ENCODE measurements around the gene PEA15. TPM values are rescaled to one million over a fixed set of nuclear protein-coding genes. Genes with fewer than 3 reads are reported as not detected.

Gene PEA15
- total RNA-seq, 1 experiment from 2014 or later = 51.9 TPM

DNA sequence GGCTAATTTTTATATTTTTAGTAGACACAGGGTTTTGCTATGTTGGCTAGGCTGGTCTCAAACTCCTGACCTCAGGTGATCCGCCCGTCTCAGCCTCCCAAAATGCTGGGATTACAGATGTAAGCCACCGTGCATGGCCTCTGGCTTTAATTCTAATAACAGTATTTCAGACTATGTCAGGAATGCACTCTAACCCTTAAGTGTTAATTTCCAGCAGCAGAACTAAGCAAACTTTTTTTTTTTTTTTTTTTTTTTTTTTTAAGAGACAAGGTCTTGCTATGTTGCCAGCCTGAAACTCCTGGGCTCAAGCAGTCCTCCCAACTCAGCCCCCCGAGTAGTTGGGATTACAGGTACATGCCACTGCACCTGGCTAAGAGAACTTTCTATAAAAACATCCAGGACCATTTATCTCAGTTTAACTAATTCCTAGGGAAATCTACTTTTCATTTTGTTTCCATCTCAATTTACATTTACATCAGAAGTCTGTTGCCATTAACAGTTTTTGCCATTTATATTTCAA lies 50.7 kb downstream of the PEA15 start:
- in situ Hi-C loops (cut with HindIII; ENCODE audit: low pct_unique_long_range_greater_than_20kb, low sequenced_read_pairs) = loop anchor here (10.0 kb wide), 1 partner anchor 151 kb away; no protein-coding TSS in a partner anchor
- DNase-seq (ENCODE audit: low read depth, low spot score) = no peak

DNA sequence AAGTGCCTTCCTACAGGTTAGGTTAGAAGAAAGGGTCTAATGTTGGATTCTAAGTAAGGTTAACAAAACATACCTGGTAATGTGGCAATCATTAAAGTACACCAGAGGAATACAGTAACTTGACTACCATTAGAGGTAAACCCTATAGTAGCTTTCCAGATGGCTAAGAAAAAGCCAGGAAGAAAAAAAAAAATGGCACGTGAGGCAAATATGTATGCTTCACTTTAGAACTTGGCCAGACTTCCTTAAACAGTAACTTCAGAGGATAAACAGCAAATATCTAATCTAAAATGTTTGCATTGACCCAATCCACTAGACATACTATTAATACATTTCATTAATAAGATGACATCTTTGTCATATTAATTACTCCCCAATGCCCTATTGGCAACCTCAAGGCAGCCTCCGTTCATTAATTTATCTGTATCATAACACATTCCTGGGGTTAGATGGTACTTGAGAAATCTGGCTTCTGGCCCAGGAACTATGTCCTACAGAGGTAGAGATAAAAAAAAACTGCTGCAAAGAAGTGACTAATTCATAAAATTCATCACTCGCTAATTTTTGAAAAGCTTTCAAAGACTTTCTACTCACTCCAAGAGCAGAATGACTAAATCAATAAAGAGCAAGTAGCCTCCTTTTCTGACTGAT lies 51.3 kb downstream of the PEA15 start:
- DNase-seq (ENCODE audit: low read depth, low spot score) = no peak

GRCh38 chr1:160257411-160258015 lies 52.3 kb downstream of the PEA15 start:
- DNase-seq (ENCODE audit: low read depth, low spot score) = peak; percentile 53
- in situ Hi-C loops (cut with HindIII; ENCODE audit: low pct_unique_long_range_greater_than_20kb, low sequenced_read_pairs) = loop anchor here (10.0 kb wide), 1 partner anchor 153 kb away; no protein-coding TSS in a partner anchor

More for the DNA sequence above, 51.3 kb downstream of the PEA15 start:
- in situ Hi-C loops (cut with HindIII; ENCODE audit: low pct_unique_long_range_greater_than_20kb, low sequenced_read_pairs) = loop anchor here (10.0 kb wide), 1 partner anchor 152 kb away; no protein-coding TSS in a partner anchor

GRCh38 chr1:160258177-160258798 lies 53.1 kb downstream of the PEA15 start:
- DNase-seq (ENCODE audit: low read depth, low spot score) = no peak
- in situ Hi-C loops (cut with HindIII; ENCODE audit: low pct_unique_long_range_greater_than_20kb, low sequenced_read_pairs) = loop anchor here (10.0 kb wide), 1 partner anchor 153 kb away; no protein-coding TSS in a partner anchor

DNA sequence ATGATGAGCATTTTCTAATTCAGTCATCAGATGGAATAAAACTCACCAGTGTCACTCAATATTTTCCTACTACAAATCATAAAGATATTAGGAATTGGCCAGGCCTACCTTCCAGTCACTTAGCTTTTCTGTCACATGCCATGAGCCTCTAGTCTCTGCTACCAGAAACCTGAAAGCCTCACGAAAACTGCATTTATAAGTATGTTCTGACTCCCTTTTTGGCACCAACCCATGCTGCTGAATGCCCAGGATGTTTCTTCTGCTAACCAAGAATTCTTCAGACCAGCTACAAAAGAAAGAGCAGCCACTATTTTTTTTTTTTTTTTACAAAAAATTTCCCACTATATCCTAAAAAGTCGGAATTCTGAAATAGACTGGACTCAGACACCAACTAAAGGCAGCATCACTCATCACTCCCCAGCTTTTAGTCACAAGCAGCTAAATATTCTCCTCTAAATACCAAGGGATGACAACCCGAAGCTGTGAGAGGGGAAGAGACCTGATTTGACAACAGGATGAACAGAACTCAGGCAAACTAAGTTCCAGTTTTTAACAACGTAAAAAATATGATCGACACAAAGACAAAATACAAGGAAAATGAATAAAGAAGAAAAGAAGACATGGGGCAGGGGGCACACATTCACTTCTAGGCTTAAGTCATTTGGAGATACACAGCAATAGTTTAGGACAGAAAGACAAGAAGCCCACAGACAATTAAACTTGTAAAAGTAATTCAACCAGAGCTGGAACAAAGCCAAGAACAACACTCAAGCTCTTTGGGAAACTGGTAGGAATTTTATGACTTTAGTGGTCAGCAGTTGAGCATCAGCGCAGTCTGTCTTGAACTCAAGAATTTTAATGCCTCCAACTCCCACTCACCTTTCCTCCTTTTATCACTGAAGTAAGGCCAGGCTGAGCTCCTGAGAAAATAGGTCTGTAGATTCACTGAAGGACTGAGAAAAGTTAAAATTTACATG lies 55.5 kb downstream of the PEA15 start:
- in situ Hi-C loops (cut with HindIII; ENCODE audit: low pct_unique_long_range_greater_than_20kb, low sequenced_read_pairs) = no loop called here
- DNase-seq (ENCODE audit: low read depth, low spot score) = peak; percentile 53

GRCh38 chr1:160261556-160261892 lies 56.3 kb downstream of the PEA15 start:
- peak; percentile 29 for DNase-seq (ENCODE audit: low read depth, low spot score)
- in situ Hi-C loops (cut with HindIII; ENCODE audit: low pct_unique_long_range_greater_than_20kb, low sequenced_read_pairs) = no loop called here

GRCh38 chr1:160261893-160262794 lies 57.0 kb downstream of the PEA15 start, which contains the start of gene DCAF8:
Gene DCAF8 (minus strand): TSS chr1:160262549. CDS start chr1:160244008, 18,541 bp downstream.
- DNase-seq (ENCODE audit: low read depth, low spot score) = peak; percentile 97
- in situ Hi-C loops (cut with HindIII; ENCODE audit: low pct_unique_long_range_greater_than_20kb, low sequenced_read_pairs) = no loop called here

DNA sequence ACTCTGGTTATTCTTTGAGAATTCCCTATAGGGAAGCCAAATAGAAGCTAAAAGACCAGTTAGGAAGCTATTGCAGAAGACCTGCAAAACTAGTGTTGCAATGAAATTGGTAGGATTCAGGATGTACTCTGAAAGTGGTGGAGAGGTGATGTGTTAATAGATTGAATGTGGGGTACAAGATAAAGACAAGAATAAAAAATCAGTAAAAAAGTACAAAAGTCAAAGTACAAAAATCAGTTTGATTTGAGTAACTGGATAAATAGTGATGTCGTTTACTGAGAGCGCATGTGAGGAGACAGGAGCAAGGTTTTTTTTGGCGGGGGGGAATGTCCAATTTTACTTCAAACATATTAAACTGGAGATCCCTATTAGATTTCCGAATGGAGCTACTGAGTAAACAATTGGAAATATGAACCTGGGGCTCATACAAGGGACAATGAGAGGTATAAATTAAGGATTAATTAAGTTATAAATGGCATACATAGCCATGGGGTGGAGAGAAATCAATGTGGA lies 59.7 kb downstream of the PEA15 start:
- in situ Hi-C loops (cut with HindIII; ENCODE audit: low pct_unique_long_range_greater_than_20kb, low sequenced_read_pairs) = no loop called here
- no peak for DNase-seq (ENCODE audit: low read depth, low spot score)

Other genes starting within 250 kb of the PEA15 start
- 6.3 and 6.4 TPM in 2 replicates for gene PIGM, start 173.4 kb upstream of the PEA15 start, total RNA-seq (2014; rRNA removed; shearing (Covaris generic))
- gene KCNJ10, start 135.2 kb upstream of the PEA15 start, total RNA-seq (2014; rRNA removed; shearing (Covaris generic)) = 0.11 and 0.26 TPM in 2 replicates
- gene KCNJ9, start 123.8 kb upstream of the PEA15 start, total RNA-seq (2014; rRNA removed; shearing (Covaris generic)) = not detected in 2 replicates
- gene IGSF8, start 106.8 kb upstream of the PEA15 start, total RNA-seq (2014; rRNA removed; shearing (Covaris generic)) = 142 and 146 TPM in 2 replicates
- not detected in 2 replicates for gene ATP1A2, start 89.6 kb upstream of the PEA15 start, total RNA-seq (2014; rRNA removed; shearing (Covaris generic))
- 0.11 TPM in 1 of 2 replicates, not detected in the other for gene ATP1A4, start 53.8 kb upstream of the PEA15 start, total RNA-seq (2014; rRNA removed; shearing (Covaris generic))
- not detected in 2 replicates for gene CASQ1, start 14.8 kb upstream of the PEA15 start, total RNA-seq (2014; rRNA removed; shearing (Covaris generic))
- 61.5 and 62.1 TPM in 2 replicates for gene DCAF8, start 57.2 kb downstream of the PEA15 start, total RNA-seq (2014; rRNA removed; shearing (Covaris generic))
- 46.2 and 47.4 TPM in 2 replicates for gene PEX19, start 79.7 kb downstream of the PEA15 start, total RNA-seq (2014; rRNA removed; shearing (Covaris generic))
- gene COPA, start 137.9 kb downstream of the PEA15 start, total RNA-seq (2014; rRNA removed; shearing (Covaris generic)) = 183 and 186 TPM in 2 replicates
- 85.8 and 87.3 TPM in 2 replicates for gene NCSTN, start 138.0 kb downstream of the PEA15 start, total RNA-seq (2014; rRNA removed; shearing (Covaris generic))
- gene NHLH1, start 161.7 kb downstream of the PEA15 start, total RNA-seq (2014; rRNA removed; shearing (Covaris generic)) = not detected in 2 replicates
- 1.8 and 2.0 TPM in 2 replicates for gene VANGL2, start 195.2 kb downstream of the PEA15 start, total RNA-seq (2014; rRNA removed; shearing (Covaris generic))